Hematopoietic multipotent progenitor cell treated with erythropoietin and hydrocortisone succinate and interleukin-3 and kit ligand, for 17 days (in vitro differentiated cells): ENCODE measurements around the gene MRPL49.

Source experiments
- DNase-seq: peaks from one replicate; pipeline ENCODE4 v3.0.0-alpha.2; 2015; ENCODE audit warnings: low spot score

MRPL49 gene

DNA sequence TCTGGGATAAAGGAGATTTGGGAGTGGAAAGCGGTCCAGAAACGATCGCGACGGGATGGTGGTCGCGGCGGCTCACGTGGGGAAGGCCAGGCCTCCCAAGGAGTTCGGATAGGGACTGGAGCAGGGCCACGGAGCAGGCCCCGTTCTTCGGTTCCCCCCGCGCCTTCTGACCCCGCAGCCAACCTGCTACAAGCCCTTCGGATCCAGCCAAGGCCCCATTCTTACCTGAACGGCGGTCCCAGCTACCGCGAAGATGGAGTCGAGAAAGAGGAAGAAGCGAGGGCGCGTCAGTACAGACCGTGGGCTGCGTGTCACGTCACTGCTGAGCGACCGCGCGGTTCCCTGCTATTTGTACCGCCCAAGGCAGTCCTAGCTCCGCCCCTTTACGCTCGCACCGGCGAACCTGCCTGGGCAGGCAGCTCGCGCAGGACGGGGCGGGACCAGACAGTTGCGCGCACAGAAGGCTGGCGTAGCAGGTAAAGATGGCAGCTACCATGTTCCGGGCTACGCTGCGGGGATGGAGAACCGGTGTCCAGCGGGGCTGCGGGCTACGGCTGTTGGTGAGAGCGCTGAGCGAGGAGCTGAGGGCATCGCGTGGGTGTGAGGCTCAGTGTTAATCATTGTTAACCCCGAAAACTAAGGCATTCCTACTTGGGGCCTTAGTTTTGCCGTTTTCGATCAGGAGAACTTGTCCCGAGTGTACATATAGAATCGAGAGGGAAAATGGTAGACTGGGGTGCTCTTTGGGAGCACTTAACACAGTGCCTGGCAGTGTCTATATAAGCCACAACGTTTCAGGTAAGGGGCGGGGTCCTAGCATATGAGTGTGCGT lies at the start of gene MRPL49, which contains the start of gene FAU:
TSS of gene MRPL49 (plus strand) at position 457 of the 832 bp plus-strand sequence. CDS start at position 483, 26 bp downstream.
TSS of gene FAU (minus strand) at position 270 of the 832 bp plus-strand sequence. CDS start 321 bp downstream, outside the sequence.
- DNase-seq: peak; percentile 99

DNA sequence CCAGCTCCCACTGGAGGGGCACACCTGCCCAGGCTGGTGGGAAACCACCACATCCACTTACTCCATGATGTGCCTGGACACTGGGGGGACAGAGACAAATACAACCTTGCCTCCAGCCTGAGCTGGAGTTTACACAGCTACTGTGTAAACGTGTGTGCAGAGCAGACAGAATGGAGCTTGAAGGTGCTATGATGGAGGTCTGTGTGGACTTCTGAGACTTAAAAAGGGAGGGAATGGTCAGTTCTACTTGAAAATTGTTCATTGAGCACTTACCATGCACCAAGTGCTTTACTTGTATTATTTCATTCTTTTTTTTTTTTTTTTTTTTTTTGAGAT lies 49.5 kb upstream of the MRPL49 start:
- no peak for DNase-seq

DNA sequence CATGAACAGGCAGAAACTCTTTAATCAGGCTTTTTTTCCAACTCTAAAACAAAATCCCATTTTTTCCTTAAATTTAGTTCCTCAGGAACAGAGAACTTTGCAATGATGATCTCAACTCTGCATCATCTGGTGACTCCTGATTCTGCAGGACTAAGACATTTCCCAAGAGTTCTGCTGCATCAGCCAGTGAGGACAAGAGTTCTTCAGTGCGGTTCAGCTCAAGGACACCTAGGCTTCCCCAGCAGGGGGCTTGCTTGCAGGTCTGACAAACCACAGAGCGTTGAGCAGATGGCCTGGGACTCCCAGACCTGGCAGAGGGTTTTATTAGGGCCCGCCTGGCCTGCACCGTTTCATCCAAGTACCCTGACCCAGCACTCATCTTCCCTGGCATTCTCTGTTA lies 44.7 kb upstream of the MRPL49 start:
- no peak for DNase-seq

DNA sequence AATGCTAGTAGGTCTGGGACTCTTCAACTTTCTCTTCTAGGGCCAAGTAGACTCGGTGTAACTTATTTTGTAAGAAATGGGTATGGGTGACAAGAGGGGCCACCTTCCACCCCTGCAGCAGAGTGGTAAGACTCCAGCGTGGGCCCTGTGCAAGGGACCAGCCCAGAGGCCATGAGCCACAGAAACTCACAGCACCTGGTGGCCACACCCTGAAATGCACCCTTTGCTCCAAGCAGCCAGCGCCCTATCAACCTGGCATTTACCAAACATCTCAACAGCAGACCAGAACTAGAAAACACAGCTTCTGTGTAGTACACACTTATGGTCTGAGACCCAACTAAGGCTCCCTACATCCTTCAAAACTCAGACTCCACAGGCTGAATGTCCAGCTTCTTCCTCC lies 44.0 kb upstream of the MRPL49 start:
- peak; percentile 64 for DNase-seq

DNA sequence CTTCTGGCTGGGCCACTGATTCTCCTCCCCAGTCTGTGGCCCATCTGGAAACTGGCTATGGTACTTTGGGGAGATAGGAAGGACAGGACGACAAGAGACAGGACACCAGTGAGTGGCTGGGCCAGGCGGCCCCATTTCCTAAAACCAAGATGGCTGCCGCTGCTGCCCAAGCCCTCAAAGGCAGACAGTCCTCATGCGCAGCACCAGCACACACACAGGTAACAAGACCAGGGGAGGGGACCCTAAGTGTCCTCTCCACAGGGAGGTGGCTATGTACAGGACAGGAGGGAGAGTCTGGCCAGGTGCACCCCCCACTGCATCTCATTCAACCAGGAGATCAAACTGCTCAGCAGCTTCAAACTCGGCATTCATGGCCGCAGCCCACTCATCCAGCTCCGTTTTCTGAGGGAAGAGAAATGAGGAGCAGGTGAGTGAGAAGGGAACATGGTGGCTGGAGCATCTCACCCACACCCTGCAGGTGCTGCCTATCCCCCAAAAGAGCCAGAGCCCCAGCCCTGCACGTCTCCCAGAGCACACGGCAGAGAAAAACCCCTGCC lies 43.3 kb upstream of the MRPL49 start:
- DNase-seq: no peak

DNA sequence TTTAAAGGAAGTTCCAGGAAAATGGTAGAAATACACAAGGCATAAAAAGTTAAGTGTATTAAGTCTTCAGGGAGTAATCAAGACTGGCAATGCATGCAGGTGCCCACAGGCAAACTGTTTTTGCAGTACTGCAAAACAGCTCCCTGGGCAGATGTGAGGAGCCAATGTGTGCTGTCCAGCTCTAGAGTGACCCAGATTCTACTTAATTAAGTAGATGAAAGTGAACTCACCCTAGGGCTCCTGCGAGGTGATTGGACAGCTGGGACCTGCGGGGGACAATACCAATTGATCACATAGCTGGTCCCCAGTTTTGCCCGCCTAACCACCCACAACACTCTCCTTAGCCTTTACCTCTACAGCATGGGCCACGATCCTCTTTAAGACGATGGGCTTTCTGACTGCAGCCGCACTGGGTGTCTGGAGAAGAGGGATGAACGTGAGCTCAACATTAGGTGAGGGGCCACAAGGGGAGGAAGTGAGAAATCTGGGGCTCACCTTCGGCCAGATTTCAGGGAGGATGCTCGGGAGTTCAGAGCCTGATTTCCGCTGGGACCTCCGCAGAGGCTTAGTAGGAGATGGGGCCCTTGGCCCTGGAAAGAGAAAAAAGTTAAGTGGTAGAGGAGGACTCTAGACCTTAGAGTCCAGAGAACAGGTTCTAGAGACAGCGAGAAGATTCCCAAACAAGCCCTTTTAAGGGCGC lies 38.8 kb upstream of the MRPL49 start:
- DNase-seq: no peak

DNA sequence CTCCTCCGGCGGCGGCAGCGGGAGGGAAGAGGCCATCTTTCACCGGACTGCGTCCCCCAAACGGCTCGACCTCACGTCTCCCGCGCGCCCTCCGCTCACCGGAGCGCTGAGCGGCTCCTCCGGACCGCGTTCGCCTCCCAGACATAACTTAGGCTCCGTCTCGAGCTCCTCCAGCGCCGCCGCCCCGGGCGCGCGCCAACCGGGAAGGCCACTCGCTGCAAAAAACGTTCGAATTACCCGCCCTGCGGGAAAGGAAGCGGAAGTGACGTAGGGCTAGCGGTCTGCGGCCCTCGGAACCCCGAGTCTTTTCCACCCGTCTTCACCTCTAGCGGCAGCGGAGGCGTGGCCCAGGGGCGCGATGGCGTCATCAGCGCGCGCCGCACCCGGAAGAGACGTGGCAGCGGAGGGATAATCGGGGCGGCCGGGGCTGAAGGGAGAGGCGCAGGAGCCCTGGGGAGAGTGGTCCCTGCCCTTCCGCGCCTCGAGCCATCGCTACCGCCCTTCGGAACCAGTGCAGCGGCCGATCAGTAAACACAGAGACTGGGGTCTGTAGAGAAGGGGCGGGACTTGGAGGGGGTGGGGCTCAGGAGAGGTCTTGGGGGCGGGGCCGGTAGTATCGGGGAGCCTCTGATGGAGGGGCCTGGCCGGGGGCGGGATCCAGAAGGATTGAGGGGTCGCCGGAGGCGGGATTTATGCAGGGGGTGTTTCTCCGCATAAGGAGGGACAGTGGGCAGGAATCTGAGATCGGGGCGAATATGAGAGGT lies 38.1 kb upstream of the MRPL49 start, which contains the start of the genes CDCA5 and ZFPL1:
TSS of gene CDCA5 (minus strand) at position 207 of the 764 bp plus-strand sequence. CDS start at position 145, 62 bp downstream.
TSS of gene ZFPL1 (plus strand) at position 389 of the 764 bp plus-strand sequence. CDS start 477 bp downstream, outside the sequence.
- DNase-seq: peak; percentile 98

DNA sequence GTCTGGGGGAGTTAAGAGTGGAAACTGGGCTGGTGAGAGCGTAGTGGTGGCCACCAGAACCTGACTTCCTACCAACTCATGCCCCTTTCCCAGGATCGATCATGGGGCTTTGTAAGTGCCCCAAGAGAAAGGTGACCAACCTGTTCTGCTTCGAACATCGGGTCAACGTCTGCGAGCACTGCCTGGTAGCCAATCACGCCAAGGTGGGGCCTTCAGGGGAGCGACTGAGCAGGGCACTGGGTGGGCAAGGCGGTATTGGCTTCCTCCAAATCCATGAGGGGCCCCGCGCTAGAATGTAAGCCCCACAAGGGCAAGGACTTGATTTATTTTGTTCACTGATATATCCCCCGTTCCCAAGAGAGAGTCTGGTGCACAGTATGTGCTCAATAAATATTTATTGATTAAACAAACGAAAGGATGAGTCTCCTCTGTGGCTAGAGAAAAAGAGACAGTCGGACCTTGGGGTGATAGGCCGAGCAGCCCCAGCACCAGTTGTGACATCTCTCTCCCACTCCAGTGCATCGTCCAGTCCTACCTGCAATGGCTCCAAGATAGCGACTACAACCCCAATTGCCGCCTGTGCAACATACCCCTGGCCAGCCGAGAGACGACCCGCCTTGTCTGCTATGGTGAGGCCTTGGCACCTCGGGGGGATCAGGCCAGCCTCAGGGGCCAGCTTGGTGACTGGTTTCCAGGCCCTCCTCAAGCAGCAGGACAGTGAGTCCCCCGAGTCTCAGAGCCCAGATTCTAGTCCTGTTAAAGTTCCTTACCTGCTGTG lies 37.3 kb upstream of the MRPL49 start:
- DNase-seq: no peak

DNA sequence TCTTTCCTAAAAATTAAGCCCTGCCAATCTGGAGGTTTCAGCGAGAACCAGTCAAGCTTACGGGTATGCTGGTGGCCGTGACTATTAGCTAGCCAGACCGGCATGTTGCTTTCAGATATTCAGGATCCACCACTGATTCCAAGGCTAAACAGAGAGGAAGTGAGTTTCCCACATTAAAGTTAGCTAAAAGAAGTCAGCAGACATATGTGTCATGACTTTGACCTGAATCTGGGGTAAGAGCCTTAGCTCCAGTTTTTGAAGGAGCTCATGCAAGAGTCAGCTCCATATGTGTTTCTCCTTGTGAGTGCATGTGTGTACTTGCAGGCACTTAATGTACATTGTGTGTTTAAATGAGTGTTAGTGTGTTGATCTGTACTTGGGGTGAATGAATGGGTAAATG lies 36.7 kb upstream of the MRPL49 start:
- DNase-seq: no peak

DNA sequence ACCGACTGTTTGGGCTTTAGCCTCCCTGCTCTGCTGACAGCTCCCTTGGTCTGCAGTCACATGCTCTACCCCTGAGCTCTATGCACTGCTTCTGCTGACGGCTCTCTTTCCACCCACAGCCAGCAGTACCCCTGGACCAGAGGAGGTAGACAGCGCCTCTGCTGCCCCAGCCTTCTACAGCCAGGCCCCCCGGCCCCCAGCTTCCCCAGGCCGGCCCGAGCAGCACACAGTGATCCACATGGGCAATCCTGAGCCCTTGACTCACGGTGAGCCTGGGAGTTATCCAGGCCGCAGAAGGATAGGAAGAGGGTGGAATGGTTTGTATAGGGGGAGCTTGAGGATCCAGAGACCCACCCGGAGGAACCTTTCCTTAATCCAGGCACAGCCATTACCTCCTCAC lies 35.3 kb upstream of the MRPL49 start:
- DNase-seq: no peak

DNA sequence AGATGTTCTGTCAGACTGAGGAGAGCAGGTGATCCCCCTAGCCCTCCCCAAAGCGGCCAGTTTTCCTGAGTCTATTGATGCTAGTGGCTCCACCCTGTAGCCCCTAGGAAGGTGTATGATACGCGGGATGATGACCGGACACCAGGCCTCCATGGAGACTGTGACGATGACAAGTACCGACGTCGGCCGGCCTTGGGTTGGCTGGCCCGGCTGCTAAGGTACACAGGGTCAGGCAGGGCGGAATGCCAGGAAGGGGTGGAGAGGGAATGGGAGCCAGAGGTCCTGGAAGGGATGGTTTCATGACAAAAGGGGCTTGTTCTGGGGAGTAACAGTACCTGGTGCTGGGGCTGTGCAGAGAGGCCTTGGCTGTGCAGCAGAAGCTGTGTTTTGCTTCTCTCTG lies 34.9 kb upstream of the MRPL49 start:
- DNase-seq: no peak

DNA sequence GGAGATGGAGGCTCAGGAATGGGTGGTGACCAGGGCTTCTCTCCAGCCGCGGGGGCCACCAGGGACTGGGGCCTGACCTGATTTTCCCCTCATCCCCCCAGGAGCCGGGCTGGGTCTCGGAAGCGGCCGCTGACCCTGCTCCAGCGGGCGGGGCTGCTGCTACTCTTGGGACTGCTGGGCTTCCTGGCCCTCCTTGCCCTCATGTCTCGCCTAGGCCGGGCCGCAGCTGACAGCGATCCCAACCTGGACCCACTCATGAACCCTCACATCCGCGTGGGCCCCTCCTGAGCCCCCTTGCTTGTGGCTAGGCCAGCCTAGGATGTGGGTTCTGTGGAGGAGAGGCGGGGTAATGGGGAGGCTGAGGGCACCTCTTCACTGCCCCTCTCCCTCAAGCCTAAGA lies 34.3 kb upstream of the MRPL49 start:
- no peak for DNase-seq

DNA sequence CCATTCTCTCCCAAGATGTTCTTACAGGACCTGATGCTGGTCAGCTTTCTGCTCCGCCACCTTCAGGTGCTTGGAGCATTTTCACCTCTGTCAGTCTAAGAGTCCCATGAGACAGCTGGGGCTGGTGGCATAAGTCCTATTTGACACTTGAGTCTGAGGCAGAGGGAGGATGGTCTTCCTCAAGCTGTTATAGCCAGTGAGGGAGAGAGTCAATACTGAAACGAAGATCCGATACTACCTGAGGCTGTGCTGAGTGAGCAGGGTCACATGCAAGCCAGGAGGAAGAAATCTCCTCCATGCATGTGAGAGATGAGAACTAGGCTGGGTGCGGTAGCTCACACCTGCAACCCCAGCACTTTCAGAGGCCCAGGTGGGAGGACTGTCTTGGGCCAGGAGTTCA lies 32.5 kb upstream of the MRPL49 start:
- DNase-seq: no peak

DNA sequence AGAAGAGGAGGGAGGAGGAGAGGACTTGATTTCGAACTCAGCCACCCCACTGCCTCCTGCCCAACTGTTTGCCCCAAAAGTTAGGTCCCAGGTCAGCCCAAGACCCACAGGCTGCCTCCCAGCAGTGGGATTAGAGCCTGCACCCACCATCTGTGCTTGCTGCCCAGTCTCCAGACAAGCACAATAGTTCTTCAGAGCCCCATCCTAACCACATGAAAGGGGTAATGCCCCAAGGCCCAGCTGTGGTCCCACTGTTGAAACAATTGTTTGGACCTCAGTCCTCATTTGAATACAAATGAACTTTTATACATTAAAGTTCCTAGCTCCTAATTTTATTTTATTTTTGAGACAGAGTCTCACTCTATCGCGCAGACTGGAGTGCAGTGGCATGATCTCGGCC lies 31.5 kb upstream of the MRPL49 start:
- DNase-seq: no peak

DNA sequence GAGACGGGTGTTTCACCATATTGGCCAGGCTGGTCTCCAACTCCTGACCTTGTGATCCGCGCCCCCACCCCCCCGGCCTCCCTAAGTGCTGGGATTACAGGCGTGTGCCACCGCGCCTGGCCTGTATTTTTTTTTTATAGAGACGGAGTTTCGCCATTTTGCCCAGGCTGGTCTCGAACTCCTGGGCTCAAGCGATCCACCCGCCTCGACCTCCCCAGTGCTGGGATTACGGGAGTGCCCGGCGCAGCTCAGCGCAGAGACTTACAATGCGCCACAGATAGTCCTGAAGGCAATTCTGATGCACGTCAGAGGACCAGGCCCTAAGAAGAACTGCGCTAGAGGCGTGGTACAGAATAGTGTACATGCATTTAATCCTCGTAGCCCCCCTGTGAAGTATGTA lies 26.7 kb upstream of the MRPL49 start:
- DNase-seq: no peak

DNA sequence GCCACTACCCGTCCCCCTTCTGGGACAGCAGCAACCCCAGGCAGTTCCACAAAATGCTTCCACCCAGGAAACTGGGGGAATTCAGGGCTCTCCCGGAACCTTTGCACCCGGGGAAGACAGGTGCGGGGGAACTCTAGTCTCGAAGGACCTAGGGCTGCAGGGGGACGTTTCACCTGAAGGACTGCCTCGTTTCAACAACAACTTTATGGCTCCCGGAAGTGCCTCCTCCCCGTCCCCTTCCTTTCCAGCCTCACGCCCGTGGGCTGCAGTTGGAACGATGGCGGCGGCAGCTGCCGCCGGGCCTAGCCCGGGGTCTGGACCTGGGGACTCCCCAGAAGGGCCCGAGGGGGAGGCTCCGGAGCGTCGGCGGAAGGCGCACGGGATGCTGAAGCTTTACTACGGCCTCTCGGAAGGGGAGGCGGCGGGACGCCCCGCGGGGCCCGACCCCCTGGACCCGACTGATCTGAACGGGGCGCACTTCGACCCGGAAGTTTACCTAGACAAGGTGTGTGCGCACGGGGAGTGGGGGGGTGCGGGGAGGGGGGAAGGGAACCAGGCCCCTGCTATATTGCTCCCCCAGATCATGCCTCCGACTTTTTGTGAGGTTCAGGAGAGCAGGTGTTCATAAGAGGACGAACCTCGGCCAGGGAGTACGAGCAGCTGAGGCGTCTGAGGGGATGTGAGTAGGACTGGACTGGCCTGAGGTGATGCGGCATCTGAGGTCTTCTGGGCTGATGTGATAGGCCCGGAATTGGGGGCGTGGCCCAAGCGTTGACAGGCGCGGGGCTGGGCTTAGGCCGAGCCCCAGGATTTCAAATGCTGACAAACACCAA lies 25.9 kb upstream of the MRPL49 start, which contains the start of gene VPS51:
TSS of gene VPS51 (plus strand) at position 241 of the 833 bp plus-strand sequence. CDS start at position 278, 37 bp downstream.
- peak; percentile 96 for DNase-seq

DNA sequence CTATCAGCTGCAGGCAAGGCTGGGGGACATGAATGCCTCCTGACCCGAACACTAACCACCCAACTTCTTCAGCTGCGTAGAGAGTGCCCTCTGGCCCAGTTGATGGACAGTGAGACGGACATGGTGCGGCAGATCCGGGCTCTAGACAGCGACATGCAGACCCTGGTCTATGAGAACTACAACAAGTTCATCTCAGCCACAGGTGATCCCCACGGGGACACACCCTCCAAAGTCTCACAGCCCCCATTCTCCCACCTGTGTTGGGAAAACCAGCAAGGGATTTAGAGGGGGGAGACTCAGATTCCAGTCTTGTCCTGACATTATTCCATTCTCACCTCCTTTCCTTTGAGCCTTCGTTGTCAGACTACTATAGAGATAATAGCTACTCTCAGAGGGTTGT lies 25.2 kb upstream of the MRPL49 start:
- DNase-seq: no peak

DNA sequence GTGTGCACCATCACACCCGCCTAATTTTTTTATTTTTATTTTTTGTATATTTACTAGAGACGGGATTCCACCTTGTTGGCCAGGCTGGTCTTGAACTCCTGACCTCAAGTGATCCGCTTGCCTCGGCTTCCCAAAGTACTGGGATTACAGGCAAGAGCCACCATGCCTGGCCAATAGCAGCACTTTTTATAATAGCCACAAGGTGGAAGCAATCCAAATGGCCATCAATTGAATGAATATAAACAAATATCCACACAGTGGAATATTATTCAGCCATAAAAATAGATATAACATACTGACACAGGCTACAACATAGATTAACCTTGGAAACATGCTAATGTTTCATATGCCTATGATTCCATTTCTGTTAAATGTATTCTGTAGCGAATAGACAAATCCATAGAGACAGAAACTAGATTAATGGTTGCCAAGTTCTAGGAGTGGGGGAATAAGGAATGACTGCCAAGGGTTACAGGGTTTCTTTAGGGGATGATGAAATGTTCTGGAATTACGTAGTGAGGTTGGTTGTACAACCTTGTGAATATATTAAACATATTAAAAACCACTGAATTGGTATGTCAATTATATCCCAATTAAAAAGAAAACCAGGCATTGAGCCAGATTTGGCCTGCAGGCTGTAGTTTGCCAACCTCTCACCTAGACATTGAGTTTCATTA lies 21.3 kb upstream of the MRPL49 start:
- no peak for DNase-seq
